Fibroblast of mammary gland (primary cell): ENCODE measurements around the gene CACNA2D2.
A peak's percentile ranks its signal among the peaks of the same experiment; 100 is the strongest.
"Not testable (repeated sequence)": the region's sequence is repeated elsewhere in the genome, so short reads cannot be mapped to it uniquely, and the experiment has no call there.

ENCODE experiments used
- DNase-seq: peaks from one replicate; pipeline ENCODE4 v3.0.0-alpha.2; 2010; ENCODE audit warnings: low read depth
- H3K4me3 ChIP-seq: 2 replicates; pipeline ENCODE4 v1.5.1; 2011; ENCODE audit warnings: low read depth, mild to moderate bottlenecking, low read length, moderate library complexity; ENCODE audit not compliant: control insufficient read depth
- CTCF ChIP-seq: conservative IDR thresholded peaks from 2 replicates; pipeline ENCODE4 v1.5.1; 2011; ENCODE audit warnings: low read depth, low read length, inconsistent platforms; ENCODE audit not compliant: control insufficient read depth, insufficient read depth

The CACNA2D2 gene

DNA sequence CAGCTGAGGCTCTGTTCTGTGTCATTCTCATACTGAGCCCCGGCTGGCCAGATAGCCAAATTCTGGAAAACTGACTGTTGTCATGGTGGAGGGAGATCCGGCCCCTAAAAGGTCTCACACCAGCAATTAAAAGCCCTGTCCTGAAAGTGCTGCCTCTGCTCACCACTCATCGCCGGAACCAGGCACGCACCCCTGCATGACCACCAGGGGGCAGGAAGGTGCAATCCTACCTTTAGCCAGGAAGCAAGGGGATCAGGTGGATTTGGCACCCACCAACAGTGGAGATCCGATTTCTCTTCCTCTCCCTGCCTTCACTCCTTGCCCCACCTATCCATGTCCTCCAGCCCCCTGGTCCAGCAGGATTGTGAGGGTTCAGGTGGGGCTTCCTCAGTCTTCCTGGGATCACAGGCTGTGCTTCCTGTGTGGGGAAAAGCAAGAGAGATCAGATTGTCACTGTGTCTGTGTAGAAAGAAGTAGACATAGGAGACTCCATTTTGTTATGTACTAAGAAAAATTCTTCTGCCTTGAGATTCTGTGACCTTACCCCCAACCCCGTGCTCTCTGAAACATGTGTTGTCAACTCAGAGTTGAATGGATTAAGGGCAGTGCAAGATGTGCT is 16.1 kb upstream of the CACNA2D2 start:
- peak; percentile 31 for DNase-seq
- peak; percentile 97 for TF ChIP-seq CTCF
- H3K4me3 ChIP-seq, result no peak overlapping the region

DNA sequence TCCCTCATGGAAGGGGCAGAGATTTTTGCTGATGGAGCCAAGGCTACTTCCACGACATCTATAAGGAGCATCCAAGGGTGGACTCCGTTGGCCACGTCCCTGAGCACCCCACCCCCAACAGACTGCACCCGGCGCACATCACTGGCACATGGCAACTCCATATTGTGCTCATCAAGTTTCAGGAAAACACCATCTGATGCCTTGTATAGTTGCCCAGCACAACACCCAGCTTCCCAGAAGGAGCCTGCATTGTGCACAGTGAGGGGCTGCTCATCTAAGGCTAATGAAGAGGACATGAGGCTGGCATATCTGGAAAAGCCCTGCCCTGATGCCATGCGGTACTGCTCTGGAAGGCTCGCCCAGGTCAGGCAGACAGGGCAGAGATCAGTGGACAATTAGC is 15.0 kb upstream of the CACNA2D2 start:
- no peak for DNase-seq
- no peak for TF ChIP-seq CTCF
- H3K4me3 ChIP-seq, result no peak overlapping the region

- TF ChIP-seq CTCF, result no peak
- H3K4me3 ChIP-seq, result no peak overlapping the region
- no peak for DNase-seq
These were observed 14.3 kb upstream of the CACNA2D2 start for GRCh38 chr3:50517721-50518206.

DNA sequence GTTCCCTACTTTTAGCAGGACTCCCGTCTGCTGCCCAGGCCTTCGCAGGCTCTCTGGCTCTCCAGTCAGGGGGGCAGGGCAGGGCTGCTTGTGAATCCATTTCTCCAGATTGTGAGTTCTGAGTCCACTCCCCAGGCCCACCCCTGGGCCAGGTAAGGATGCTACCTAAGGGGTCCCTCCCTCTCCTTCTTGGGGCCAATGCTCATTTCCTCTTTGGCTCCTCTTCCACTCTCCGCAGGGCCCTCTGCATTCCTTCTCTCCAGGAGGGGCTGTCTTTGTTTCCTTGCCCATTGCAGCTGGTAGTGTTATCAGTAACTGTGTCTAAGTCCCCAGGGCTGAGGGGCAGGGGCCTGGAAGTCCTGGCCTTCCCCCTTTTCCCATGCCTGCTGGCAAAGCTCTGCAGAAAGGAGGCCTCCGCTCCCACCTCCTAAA is 13.0 kb upstream of the CACNA2D2 start:
- TF ChIP-seq CTCF, result no peak
- DNase-seq, result no peak
- no peak overlapping the region for H3K4me3 ChIP-seq

DNA sequence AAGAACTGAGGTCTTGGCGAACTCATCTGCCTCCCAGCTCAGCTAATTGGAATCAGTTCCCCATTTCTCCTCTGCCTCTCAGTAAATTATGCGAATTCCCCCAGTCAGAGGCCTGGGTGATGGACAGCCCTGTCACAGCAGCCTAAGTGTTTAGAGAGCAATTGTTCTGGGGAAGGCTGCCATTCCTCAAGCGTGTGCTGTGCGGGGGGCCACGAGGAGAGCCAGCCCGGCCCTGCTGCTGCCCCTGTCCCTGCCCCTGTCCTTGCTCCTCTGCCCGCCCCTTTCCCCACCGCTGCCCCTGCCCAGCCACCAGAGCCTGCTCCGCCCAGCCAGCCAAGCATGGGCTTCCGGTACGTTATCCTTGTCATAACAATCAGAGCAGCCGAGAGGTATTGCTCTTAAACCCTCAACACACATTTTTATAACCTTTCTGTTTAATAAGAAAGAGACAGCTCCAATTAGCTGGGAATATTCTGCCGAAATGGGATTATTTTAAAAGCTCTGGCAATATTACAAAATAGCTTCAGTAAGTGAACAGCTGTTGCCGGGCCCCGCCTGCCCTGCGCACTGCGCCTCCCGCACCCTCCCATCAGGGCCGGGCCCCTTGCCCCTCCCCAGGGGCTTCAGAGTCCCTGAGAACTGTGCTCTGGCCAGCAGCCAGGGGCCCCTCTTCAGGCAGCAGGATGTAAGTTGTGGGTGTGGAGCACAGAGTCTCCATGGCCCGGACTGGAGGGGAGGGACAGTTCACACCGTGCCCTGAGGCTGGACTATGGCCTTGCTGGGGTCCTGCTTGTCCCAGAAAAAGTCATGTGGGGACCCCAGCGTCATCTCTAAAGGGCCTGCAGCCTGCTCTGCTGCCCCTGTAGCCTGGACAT is 12.4 kb upstream of the CACNA2D2 start:
- DNase-seq, result no peak
- no peak for TF ChIP-seq CTCF
- H3K4me3 ChIP-seq, result no peak overlapping the region

GRCh38 chr3:50512908-50513307 is 9.5 kb upstream of the CACNA2D2 start:
- not testable (repeated sequence) for H3K4me3 ChIP-seq, DNase-seq

DNA sequence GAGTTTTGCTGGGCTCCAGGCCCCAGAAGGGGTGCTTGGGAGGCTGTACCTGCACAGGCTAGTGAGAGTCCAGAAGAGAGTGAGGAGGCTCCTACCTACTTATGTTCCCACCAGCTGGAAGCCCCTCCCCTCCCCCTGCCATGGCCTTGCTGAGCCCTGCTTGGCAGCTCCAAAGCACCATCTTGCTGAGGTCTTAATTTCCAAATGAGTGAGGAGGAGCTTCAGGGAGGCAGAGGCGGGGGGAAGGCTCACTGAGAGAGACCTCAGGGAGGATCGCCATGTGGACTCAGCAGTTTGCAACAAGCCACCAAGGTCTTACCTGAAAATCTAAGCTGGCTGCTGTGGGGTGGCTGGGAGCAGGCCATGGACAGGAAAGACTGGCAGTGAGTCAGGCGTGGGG is 8.7 kb upstream of the CACNA2D2 start:
- no peak for TF ChIP-seq CTCF
- DNase-seq, result no peak
- no peak overlapping the region for H3K4me3 ChIP-seq
